Stimulated activated effector memory CD8-positive, alpha-beta T cell treated with anti-CD3 and anti-CD28 coated beads, Interleukin-12 subunit alpha, Interleukin-12 subunit beta, amount 100 ng/mL, for 72 hours (primary cell): ENCODE results near the gene ALG9.
"Not testable (repeated sequence)": the region's sequence is repeated elsewhere in the genome, so short reads cannot be mapped to it uniquely, and the experiment has no call there.

Source experiments
- ATAC-seq: fragments of 150-1000 bp; cut with Tn5 transposase; 2 replicates; pipeline ENCODE4 v1.10.0; 2021
- DNase-seq, 2 donors: peaks; one replicate each; pipeline ENCODE4 v3.0.0; 2021 to 2022; ENCODE audit warnings: low spot score in 2 of 2
- H3K27ac Mint-ChIP-seq: one replicate; pipeline ENCODE4 v1.8.0; 2022; ENCODE audit warnings: mild to moderate bottlenecking, mixed read lengths
- H3K36me3 Mint-ChIP-seq: one replicate; pipeline ENCODE4 v1.8.0; 2022; ENCODE audit warnings: mild to moderate bottlenecking, mixed read lengths
- H3K4me1 Mint-ChIP-seq: one replicate; pipeline ENCODE4 v1.8.0; 2022; ENCODE audit warnings: mixed read lengths
- H3K4me3 Mint-ChIP-seq: one replicate; pipeline ENCODE4 v1.8.0; 2022; ENCODE audit warnings: mild to moderate bottlenecking, mixed read lengths
- H3K9me3 Mint-ChIP-seq: one replicate; pipeline ENCODE4 v1.8.0; 2022; ENCODE audit warnings: mixed read lengths

Gene ALG9

GRCh38 chr11:111777094-111778046 lies 94.0 kb downstream of the ALG9 start:
- no peaks in the 10 kb centered on the region for H3K4me1 Mint-ChIP-seq
- no peak overlapping the region for H3K27ac Mint-ChIP-seq
- no peaks in the 10 kb centered on the region for H3K9me3 Mint-ChIP-seq
- H3K4me3 Mint-ChIP-seq = no peak overlapping the region
- ATAC-seq (peak; percentile 80), DNase-seq (no peak)
- H3K36me3 Mint-ChIP-seq = no peaks in the 10 kb centered on the region

- ATAC-seq (no peak), DNase-seq (no peak)
- no peaks in the 10 kb centered on the region for H3K36me3 Mint-ChIP-seq
- no peaks in the 10 kb centered on the region for H3K9me3 Mint-ChIP-seq
- H3K27ac Mint-ChIP-seq = no peak overlapping the region
- H3K4me3 Mint-ChIP-seq = no peak overlapping the region
- H3K4me1 Mint-ChIP-seq = no peaks in the 10 kb centered on the region
Observed at GRCh38 chr11:111776398-111777093, 94.8 kb downstream of the ALG9 start.

- Mint-ChIP-seq H3K9me3 (no peaks in the 10 kb centered on the region), H3K4me3 (no peak overlapping the region), H3K4me1 (no peaks in the 10 kb centered on the region), H3K27ac (peak overlapping the region; percentile 17), H3K36me3 (no peaks in the 10 kb centered on the region)
- DNase-seq = no peak
- no peak for ATAC-seq
Observed at GRCh38 chr11:111774955-111775710, 96.2 kb downstream of the ALG9 start.

- Mint-ChIP-seq H3K9me3 (no peaks in the 10 kb centered on the region), H3K4me1 (no peaks in the 10 kb centered on the region), H3K36me3 (no peaks in the 10 kb centered on the region), H3K4me3 (no peak overlapping the region), H3K27ac (no peak overlapping the region)
- DNase-seq = no peak
- no peak for ATAC-seq
Observed at GRCh38 chr11:111772535-111772934, 98.8 kb downstream of the ALG9 start.

GRCh38 chr11:111771205-111771604 lies 100.2 kb downstream of the ALG9 start:
- H3K36me3 Mint-ChIP-seq, H3K4me3 Mint-ChIP-seq, DNase-seq, H3K4me1 Mint-ChIP-seq, ATAC-seq, H3K9me3 Mint-ChIP-seq: not testable (repeated sequence)
- H3K27ac Mint-ChIP-seq = peak overlapping the region; percentile 29

GRCh38 chr11:111770581-111771134 lies 100.7 kb downstream of the ALG9 start:
- no peak for DNase-seq
- H3K4me3 Mint-ChIP-seq = no peak overlapping the region
- no peak for ATAC-seq
- peak overlapping the region; percentile 29 for H3K27ac Mint-ChIP-seq
- H3K9me3 Mint-ChIP-seq = no peaks in the 10 kb centered on the region
- H3K36me3 Mint-ChIP-seq = peaks cover 5% of the 10 kb centered on the region
- H3K4me1 Mint-ChIP-seq = peaks cover 8% of the 10 kb centered on the region

GRCh38 chr11:111766834-111767142 lies 104.6 kb downstream of the ALG9 start:
- peaks cover 39% of the 10 kb centered on the region for H3K4me1 Mint-ChIP-seq
- DNase-seq (no peak), ATAC-seq (no peak)
- peak overlapping the region; percentile 97 for H3K4me3 Mint-ChIP-seq
- peaks cover 34% of the 10 kb centered on the region for H3K36me3 Mint-ChIP-seq
- H3K9me3 Mint-ChIP-seq = no peaks in the 10 kb centered on the region
- peak overlapping the region; percentile 97 for H3K27ac Mint-ChIP-seq

- peak within 1 kb of the TSS; percentile 97 for H3K27ac Mint-ChIP-seq
- peak; percentile 63 to 87 for DNase-seq
- peak within 1 kb of the TSS; percentile 97 for H3K4me3 Mint-ChIP-seq
- peaks cover 40% of the 10 kb centered on the region for H3K36me3 Mint-ChIP-seq
- no peaks in the 10 kb centered on the region for H3K9me3 Mint-ChIP-seq
- H3K4me1 Mint-ChIP-seq = peaks cover 39% of the 10 kb centered on the region
- peak; percentile 95 for ATAC-seq
Observed at GRCh38 chr11:111765984-111766833, 105.2 kb downstream of the ALG9 start, which contains the start of gene PPP2R1B. TSS of gene PPP2R1B (minus strand) at chr11:111766389. CDS start at chr11:111766361, 28 bp downstream.

GRCh38 chr11:111765320-111765983 lies 105.9 kb downstream of the ALG9 start:
- DNase-seq (no peak), ATAC-seq (no peak)
- Mint-ChIP-seq H3K4me1 (peaks cover 39% of the 10 kb centered on the region), H3K27ac (peak overlapping the region; percentile 97), H3K36me3 (peaks cover 48% of the 10 kb centered on the region), H3K4me3 (peak overlapping the region; percentile 97), H3K9me3 (no peaks in the 10 kb centered on the region)

GRCh38 chr11:111764621-111765020 lies 106.8 kb downstream of the ALG9 start:
- Mint-ChIP-seq H3K4me1 (peaks cover 39% of the 10 kb centered on the region), H3K36me3 (peaks cover 56% of the 10 kb centered on the region), H3K9me3 (no peaks in the 10 kb centered on the region), H3K4me3 (peak overlapping the region; percentile 97), H3K27ac (peak overlapping the region; percentile 97)
- no peak for DNase-seq
- no peak for ATAC-seq

- ATAC-seq (no peak), DNase-seq (no peak)
- Mint-ChIP-seq H3K27ac (no peak overlapping the region), H3K4me1 (peaks cover 39% of the 10 kb centered on the region), H3K4me3 (no peak overlapping the region), H3K9me3 (no peaks in the 10 kb centered on the region), H3K36me3 (peaks cover 71% of the 10 kb centered on the region)
Observed at GRCh38 chr11:111762981-111763643, 108.3 kb downstream of the ALG9 start.

GRCh38 chr11:111762526-111762925 lies 108.9 kb downstream of the ALG9 start:
- no peak for DNase-seq
- Mint-ChIP-seq H3K4me1 (peaks cover 39% of the 10 kb centered on the region), H3K27ac (no peak overlapping the region), H3K9me3 (no peaks in the 10 kb centered on the region), H3K4me3 (no peak overlapping the region), H3K36me3 (peaks cover 77% of the 10 kb centered on the region)
- no peak for ATAC-seq

GRCh38 chr11:111761036-111761435 lies 110.3 kb downstream of the ALG9 start:
- Mint-ChIP-seq H3K36me3 (peaks cover 89% of the 10 kb centered on the region), H3K4me1 (peaks cover 31% of the 10 kb centered on the region), H3K4me3 (no peak overlapping the region), H3K9me3 (no peaks in the 10 kb centered on the region), H3K27ac (no peak overlapping the region)
- DNase-seq (no peak), ATAC-seq (no peak)
